Measurements from ENCODE around the gene CMPK2. TPM values are rescaled to one million over a fixed set of nuclear protein-coding genes. Genes with fewer than 3 reads are reported as not detected.

CMPK2 gene
- total and polyA plus RNA-seq, 8 donors = 2.4 to 11.7 (median 4.7) TPM

DNA sequence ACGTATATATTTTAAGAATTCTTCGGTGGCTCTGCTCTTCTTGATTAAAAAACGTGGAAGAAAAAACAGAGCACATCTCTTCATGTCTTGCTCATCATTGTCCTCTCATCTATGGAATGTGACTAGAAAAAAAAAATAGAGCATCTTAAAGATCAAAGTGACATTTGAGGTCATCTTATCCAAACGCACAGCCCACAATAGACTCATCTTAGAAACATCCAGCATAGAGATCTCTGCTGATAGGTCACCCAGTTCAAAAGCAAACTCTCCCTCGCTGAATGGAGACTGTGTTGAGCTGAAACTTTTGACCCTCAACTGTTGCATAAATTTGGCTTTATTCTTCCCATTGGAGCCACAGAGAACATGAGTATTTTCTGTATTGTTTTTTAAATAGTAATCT is 65.2 kb downstream of the CMPK2 start:
- DNase-seq = no peak
- Histone ChIP-seq H3K27me3 (peaks cover 0 to 20% (median 7%) of the 10 kb centered on the region in 3 donors), H3K27ac (no peak overlapping the region), H3K4me3 (no peak overlapping the region), H3K4me1 (no peaks in the 10 kb centered on the region), H3K9me3 (no peaks in the 10 kb centered on the region), H3K36me3 (no peaks in the 10 kb centered on the region)
- TF ChIP-seq EP300 (IDR thresholded peaks at IDR 0.05) = no peak
- no peak for TF ChIP-seq POLR2AphosphoS5 (IDR thresholded peaks at IDR 0.05)
- TF ChIP-seq, protein P1, sequence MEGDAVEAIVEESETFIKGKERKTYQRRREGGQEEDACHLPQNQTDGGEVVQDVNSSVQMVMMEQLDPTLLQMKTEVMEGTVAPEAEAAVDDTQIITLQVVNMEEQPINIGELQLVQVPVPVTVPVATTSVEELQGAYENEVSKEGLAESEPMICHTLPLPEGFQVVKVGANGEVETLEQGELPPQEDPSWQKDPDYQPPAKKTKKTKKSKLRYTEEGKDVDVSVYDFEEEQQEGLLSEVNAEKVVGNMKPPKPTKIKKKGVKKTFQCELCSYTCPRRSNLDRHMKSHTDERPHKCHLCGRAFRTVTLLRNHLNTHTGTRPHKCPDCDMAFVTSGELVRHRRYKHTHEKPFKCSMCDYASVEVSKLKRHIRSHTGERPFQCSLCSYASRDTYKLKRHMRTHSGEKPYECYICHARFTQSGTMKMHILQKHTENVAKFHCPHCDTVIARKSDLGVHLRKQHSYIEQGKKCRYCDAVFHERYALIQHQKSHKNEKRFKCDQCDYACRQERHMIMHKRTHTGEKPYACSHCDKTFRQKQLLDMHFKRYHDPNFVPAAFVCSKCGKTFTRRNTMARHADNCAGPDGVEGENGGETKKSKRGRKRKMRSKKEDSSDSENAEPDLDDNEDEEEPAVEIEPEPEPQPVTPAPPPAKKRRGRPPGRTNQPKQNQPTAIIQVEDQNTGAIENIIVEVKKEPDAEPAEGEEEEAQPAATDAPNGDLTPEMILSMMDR (IDR thresholded peaks at IDR 0.05) = no peak
- TF ChIP-seq POLR2A (IDR thresholded peaks at IDR 0.05) = no peak
- 64 to 72% (median 66%) methylated on average over 5 of the region's 5 CpGs for WGBS, 5 donors
- intact Hi-C loops (cut with DNase I; ENCODE audit: low total_unique reads) = no loop called here

Other genes with a start within 250 kb of the CMPK2 start
- 1 to 10 TPM in 2 of 5 donors, under 1 TPM in 1, not detected in 2; 0.45 to 9.2 (median 1.6) TPM for gene RSAD2, start 11.9 kb upstream of the CMPK2 start, total RNA-seq
- 1 to 10 TPM in 2 of 3 donors, under 1 TPM in 1; 0.75 to 1.4 (median 1.4) TPM for gene RSAD2, start 11.9 kb upstream of the CMPK2 start, polyA plus RNA-seq
- gene RNF144A, start 51.5 kb upstream of the CMPK2 start, total RNA-seq = 10 to 100 TPM in 3 of 5 donors, 1 to 10 TPM in 2; 2.3 to 71.4 (median 18.2) TPM
- 1 to 10 TPM; 1.4 to 2.7 (median 2.0) TPM for gene RNF144A, start 51.5 kb upstream of the CMPK2 start, polyA plus RNA-seq